C4-2B (cell line): Measurements from ENCODE around the gene LYRM4.

Source experiments
- CTCF ChIP-seq: fragments of 450-650 bp; conservative IDR thresholded peaks from 2 replicates; pipeline ENCODE4 v1.5.1; 2017; ENCODE audit warnings: mild to moderate bottlenecking
- ZFX ChIP-seq: fragments of 450-650 bp; IDR thresholded peaks from 2 replicates; pipeline ENCODE4 v1.6.1; 2017

- TF ChIP-seq CTCF (no peak), ZFX (no peak)
These were observed 12.2 kb downstream of the LYRM4 start for GRCh38 chr6:5248302-5249098.
